Measurements from ENCODE around the gene FHAD1. TPM values are rescaled to one million over a fixed set of nuclear protein-coding genes. Genes with fewer than 3 reads are reported as not detected.

FHAD1 gene
- total RNA-seq, 4 donors from 2014 or later = under 0.01 to 0.26 (median 0.06) TPM; not detected in 1

- H3K27ac ChIP-seq (replicated peaks in 1 of 4) = no peak overlapping the region
- no peaks in the 10 kb centered on the region for H3K27me3 ChIP-seq
- no peak for DNase-seq (ENCODE audit: extremely low spot score)
- H3K36me3 ChIP-seq = no peaks in the 10 kb centered on the region
- H3K9me3 ChIP-seq = no peaks in the 10 kb centered on the region
- peaks cover 18 to 31% (median 25%) of the 10 kb centered on the region in 4 donors for H3K4me1 ChIP-seq
- WGBS = 82% methylated on average over 30 of the region's 30 CpGs
- no peak overlapping the region for H3K4me3 ChIP-seq
- no peak for TF ChIP-seq EP300 (IDR thresholded peaks at IDR 0.05)
- no peak for TF ChIP-seq POLR2A (IDR thresholded peaks at IDR 0.05; ENCODE audit: low read depth)
- intact Hi-C loops (cut with DNase I) = loop anchor here (10.0 kb wide), 1 partner anchor 48 kb away; no protein-coding TSS in a partner anchor
Measured at GRCh38 chr1:15326691-15327588, 79.9 kb downstream of the FHAD1 start.

- peak overlapping the region in 3 of 4 donors; percentile 1 to 58 (median 48) for H3K27ac ChIP-seq (replicated peaks in 1 of 4)
- 33% methylated on average over 18 of the region's 18 CpGs for WGBS
- intact Hi-C loops (cut with DNase I) = loop anchor here (10.0 kb wide), 1 partner anchor 46 kb away; no protein-coding TSS in a partner anchor
Measured at GRCh38 chr1:15328351-15329103, 81.5 kb downstream of the FHAD1 start.

GRCh38 chr1:15329104-15329820 lies 82.2 kb downstream of the FHAD1 start:
- peak; percentile 8 to 38 (median 27) for TF ChIP-seq CTCF (IDR thresholded peaks at IDR 0.05)
- no peak for TF ChIP-seq POLR2A (IDR thresholded peaks at IDR 0.05; ENCODE audit: low read depth)
- no peak for TF ChIP-seq EP300 (IDR thresholded peaks at IDR 0.05)
- no peak for TF ChIP-seq POLR2AphosphoS5 (IDR thresholded peaks at IDR 0.05)
- no peak overlapping the region for H3K4me3 ChIP-seq

More at GRCh38 chr1:15328351-15329103, 81.5 kb downstream of the FHAD1 start:
- Histone ChIP-seq H3K4me3 (no peak overlapping the region), H3K9me3 (no peaks in the 10 kb centered on the region), H3K36me3 (no peaks in the 10 kb centered on the region), H3K27me3 (no peaks in the 10 kb centered on the region), H3K4me1 (peaks cover 18 to 27% (median 22%) of the 10 kb centered on the region in 4 donors)
- DNase-seq (ENCODE audit: extremely low spot score) = no peak
- TF ChIP-seq POLR2AphosphoS5 (IDR thresholded peaks at IDR 0.05) = peak in 1 of 2 donors; percentile 40
- TF ChIP-seq POLR2A (IDR thresholded peaks at IDR 0.05; ENCODE audit: low read depth) = no peak

GRCh38 chr1:15330028-15330427 lies 83.0 kb downstream of the FHAD1 start:
- no peaks in the 10 kb centered on the region for H3K27me3 ChIP-seq
- H3K9me3 ChIP-seq = no peaks in the 10 kb centered on the region
- H3K4me1 ChIP-seq = peaks cover 18 to 21% (median 20%) of the 10 kb centered on the region in 4 donors
- no peak overlapping the region for H3K4me3 ChIP-seq
- 92% methylated on average over 8 of the region's 8 CpGs for WGBS
- no peaks in the 10 kb centered on the region for H3K36me3 ChIP-seq
- no peak for TF ChIP-seq EP300 (IDR thresholded peaks at IDR 0.05)
- H3K27ac ChIP-seq (replicated peaks in 1 of 4) = no peak overlapping the region
- intact Hi-C loops (cut with DNase I) = no loop called here
- DNase-seq (ENCODE audit: extremely low spot score) = no peak

More at GRCh38 chr1:15329104-15329820, 82.2 kb downstream of the FHAD1 start:
- intact Hi-C loops (cut with DNase I) = loop anchor here (10.0 kb wide), 1 partner anchor 46 kb away; no protein-coding TSS in a partner anchor
- Histone ChIP-seq H3K36me3 (no peaks in the 10 kb centered on the region), H3K27me3 (no peaks in the 10 kb centered on the region), H3K27ac (replicated peaks in 1 of 4) (peak overlapping the region in 2 of 4 donors; percentile 48 to 58), H3K9me3 (no peaks in the 10 kb centered on the region), H3K4me1 (peaks cover 18 to 21% (median 20%) of the 10 kb centered on the region in 4 donors)
- 61% methylated on average over 21 of the region's 21 CpGs for WGBS
- DNase-seq (ENCODE audit: extremely low spot score) = no peak

- peaks cover 18 to 23% (median 21%) of the 10 kb centered on the region in 4 donors for H3K4me1 ChIP-seq
- WGBS = 98% methylated on average over 5 of the region's 5 CpGs
- intact Hi-C loops (cut with DNase I) = no loop called here
- H3K9me3 ChIP-seq = no peaks in the 10 kb centered on the region
- no peak for DNase-seq (ENCODE audit: extremely low spot score)
- TF ChIP-seq CTCF (IDR thresholded peaks at IDR 0.05) (no peak), EP300 (IDR thresholded peaks at IDR 0.05) (no peak), POLR2A (IDR thresholded peaks at IDR 0.05; ENCODE audit: low read depth) (no peak), POLR2AphosphoS5 (IDR thresholded peaks at IDR 0.05) (no peak)
- no peak overlapping the region for H3K4me3 ChIP-seq
- H3K36me3 ChIP-seq = no peaks in the 10 kb centered on the region
- H3K27me3 ChIP-seq = no peaks in the 10 kb centered on the region
- H3K27ac ChIP-seq (replicated peaks in 1 of 4) = no peak overlapping the region
Measured at GRCh38 chr1:15331180-15331579, 84.2 kb downstream of the FHAD1 start.

All from esophagus muscularis mucosa (tissue), 4 donors.